DMS 273 (cell line): ENCODE measurements around the gene CLCNKA.
A peak's percentile ranks its signal among the peaks of the same experiment; 100 is the strongest.

ENCODE experiments used
- DNase-seq: peaks from one replicate; lab custom pipeline; 2025; ENCODE audit not compliant: unreplicated experiment; lab: John Stamatoyannopoulos, UW

The CLCNKA gene

GRCh38 chr1:16076031-16076864 is 54.4 kb downstream of the CLCNKA start:
- DNase-seq = no peak

- no peak for DNase-seq
Measured at GRCh38 chr1:16076865-16077238, 55.0 kb downstream of the CLCNKA start.

- DNase-seq = no peak
Measured at GRCh38 chr1:16077406-16078245, 55.8 kb downstream of the CLCNKA start.

- peak; percentile 87 for DNase-seq
Measured at GRCh38 chr1:16078925-16079656, 57.3 kb downstream of the CLCNKA start.

GRCh38 chr1:16080422-16081150 is 58.8 kb downstream of the CLCNKA start:
- DNase-seq = no peak

GRCh38 chr1:16081636-16082035 is 59.8 kb downstream of the CLCNKA start:
- DNase-seq = no peak

GRCh38 chr1:16082283-16083038 is 60.6 kb downstream of the CLCNKA start:
- DNase-seq = peak; percentile 80

- DNase-seq = no peak
Measured at GRCh38 chr1:16083486-16083885, 61.6 kb downstream of the CLCNKA start.
